ENCODE results near the gene TENT5C.

TENT5C gene

GRCh38 chr1:117598489-117598888, 7.4 kb upstream of the TENT5C start:
- no peak for TF ChIP-seq SNAI2 (CRISPR knock-in tag; IDR thresholded peaks at IDR 0.05)
- no peak for TF ChIP-seq ISL1 (CRISPR knock-in tag; IDR thresholded peaks at IDR 0.05)
- no peak for TF ChIP-seq CSRNP3 (CRISPR knock-in tag; IDR thresholded peaks at IDR 0.05)
- TF ChIP-seq ESRRG (CRISPR knock-in tag; IDR thresholded peaks at IDR 0.05): no peak
- no peak for TF ChIP-seq ZNF565 (CRISPR knock-in tag; conservative IDR thresholded peaks at IDR 0.05; ENCODE audit: low read depth)
- TF ChIP-seq ZNF70 (CRISPR knock-in tag; IDR thresholded peaks at IDR 0.05): no peak
- no peak for ATAC-seq

- ATAC-seq: no peak
- no peak for TF ChIP-seq ZNF565 (CRISPR knock-in tag; conservative IDR thresholded peaks at IDR 0.05; ENCODE audit: low read depth)
- no peak for TF ChIP-seq SNAI2 (CRISPR knock-in tag; IDR thresholded peaks at IDR 0.05)
- TF ChIP-seq RARB (CRISPR knock-in tag; IDR thresholded peaks at IDR 0.05): no peak
- no peak for TF ChIP-seq ISL1 (CRISPR knock-in tag; IDR thresholded peaks at IDR 0.05)
- TF ChIP-seq TOX (CRISPR knock-in tag; IDR thresholded peaks at IDR 0.05; ENCODE audit: borderline replicate concordance): no peak
- TF ChIP-seq PPARA (CRISPR knock-in tag; IDR thresholded peaks at IDR 0.05; ENCODE audit: borderline replicate concordance): no peak
- TF ChIP-seq ZFP3 (CRISPR knock-in tag; IDR thresholded peaks at IDR 0.05): no peak
- no peak for TF ChIP-seq POU6F1 (CRISPR knock-in tag; IDR thresholded peaks at IDR 0.05; ENCODE audit: borderline replicate concordance, low read depth)
Measured at GRCh38 chr1:117599286-117600221, 6.3 kb upstream of the TENT5C start.

GRCh38 chr1:117600325-117600943, 5.4 kb upstream of the TENT5C start:
- no peak for TF ChIP-seq PPARA (CRISPR knock-in tag; IDR thresholded peaks at IDR 0.05; ENCODE audit: borderline replicate concordance)
- no peak for TF ChIP-seq RARB (CRISPR knock-in tag; IDR thresholded peaks at IDR 0.05)
- TF ChIP-seq GLIS3 (CRISPR knock-in tag; IDR thresholded peaks at IDR 0.05): no peak
- TF ChIP-seq ZFP30 (CRISPR knock-in tag; IDR thresholded peaks at IDR 0.05): no peak
- TF ChIP-seq ISL1 (CRISPR knock-in tag; IDR thresholded peaks at IDR 0.05): no peak
- no peak for ATAC-seq

- no peak for ATAC-seq
Measured at GRCh38 chr1:117600966-117601365, 4.9 kb upstream of the TENT5C start.

More at GRCh38 chr1:117600966-117601365, 4.9 kb upstream of the TENT5C start:
- TF ChIP-seq PATZ1 (CRISPR knock-in tag; IDR thresholded peaks at IDR 0.05; ENCODE audit: borderline replicate concordance) (no peak), ZNF8 (CRISPR knock-in tag; IDR thresholded peaks at IDR 0.05) (no peak), GLIS3 (CRISPR knock-in tag; IDR thresholded peaks at IDR 0.05) (no peak), POU6F1 (CRISPR knock-in tag; IDR thresholded peaks at IDR 0.05; ENCODE audit: borderline replicate concordance, low read depth) (no peak), ESRRG (CRISPR knock-in tag; IDR thresholded peaks at IDR 0.05) (no peak), ZC3H10 (CRISPR knock-in tag; IDR thresholded peaks at IDR 0.05) (no peak), TOX (CRISPR knock-in tag; IDR thresholded peaks at IDR 0.05; ENCODE audit: borderline replicate concordance) (no peak), TSHZ2 (CRISPR knock-in tag; IDR thresholded peaks at IDR 0.05) (no peak), BACH2 (CRISPR knock-in tag; IDR thresholded peaks at IDR 0.05; ENCODE audit: borderline replicate concordance) (no peak), RARB (CRISPR knock-in tag; IDR thresholded peaks at IDR 0.05) (no peak), TCF4 (CRISPR knock-in tag; IDR thresholded peaks at IDR 0.05; ENCODE audit: borderline replicate concordance) (no peak), PPARA (CRISPR knock-in tag; IDR thresholded peaks at IDR 0.05; ENCODE audit: borderline replicate concordance) (no peak), OSR1 (CRISPR knock-in tag; IDR thresholded peaks at IDR 0.05) (no peak), ZNF565 (CRISPR knock-in tag; conservative IDR thresholded peaks at IDR 0.05; ENCODE audit: low read depth) (no peak)

Data from SK-N-SH treated with all-trans-retinoic acid at 6 μM for 48 hours (cell line).